Measurements from ENCODE around the gene PTPN7. TPM values are rescaled to one million over a fixed set of nuclear protein-coding genes. Genes with fewer than 3 reads are reported as not detected.
A peak's percentile ranks its signal among the peaks of the same experiment; 100 is the strongest.

Gene PTPN7
- not detected for total RNA-seq

- H3K27ac ChIP-seq = peak within 1 kb of the TSS in 1 of 2 donors; percentile 7
- H3K4me3 ChIP-seq = peak within 1 kb of the TSS in 1 of 2 donors; percentile 35
- H3K36me3 ChIP-seq = no peaks in the 10 kb centered on the region
- no peak for DNase-seq (ENCODE audit: low spot score in 2 of 2)
- no peaks in the 10 kb centered on the region for H3K4me1 ChIP-seq
- TF ChIP-seq CTCF (IDR thresholded peaks at IDR 0.05) = peak in 1 of 3 experiments; percentile 5
- intact Hi-C loops (cut with DNase I) = no loop called here
- H3K27me3 ChIP-seq = no peaks in the 10 kb centered on the region
- H3K9me3 ChIP-seq = no peaks in the 10 kb centered on the region
Measured at GRCh38 chr1:202160377-202160940, at the start of gene PTPN7. PTPN7 (minus strand) TSS chr1:202160602; CDS start chr1:202159402, 1,200 bp downstream.

- H3K4me1 ChIP-seq = peaks cover 11 to 32% of the 10 kb centered on the region in 2 donors
- H3K27ac ChIP-seq = peak overlapping the region; percentile 50 to 65
- H3K27me3 ChIP-seq = no peaks in the 10 kb centered on the region
- no peak overlapping the region for H3K4me3 ChIP-seq
- no peak for TF ChIP-seq CTCF (IDR thresholded peaks at IDR 0.05)
- no peak for DNase-seq (ENCODE audit: low spot score in 2 of 2)
- peaks cover 0 to 5% of the 10 kb centered on the region in 2 donors for H3K36me3 ChIP-seq
- intact Hi-C loops (cut with DNase I) = loop anchor here (10.0 kb wide), 1 partner anchor 376 kb away; no protein-coding TSS in a partner anchor
- no peaks in the 10 kb centered on the region for H3K9me3 ChIP-seq
Measured at GRCh38 chr1:202208351-202208857, 48.0 kb upstream of the PTPN7 start.

GRCh38 chr1:202207292-202207691 lies 46.9 kb upstream of the PTPN7 start:
- H3K4me1 ChIP-seq = peaks cover 11 to 29% of the 10 kb centered on the region in 2 donors
- no peaks in the 10 kb centered on the region for H3K9me3 ChIP-seq
- peak in 2 of 3 experiments; percentile 23 to 42 for TF ChIP-seq CTCF (IDR thresholded peaks at IDR 0.05)
- peak in 1 of 2 donors; percentile 80 for DNase-seq (ENCODE audit: low spot score in 2 of 2)
- H3K27me3 ChIP-seq = no peaks in the 10 kb centered on the region
- peaks cover 0 to 7% of the 10 kb centered on the region in 2 donors for H3K36me3 ChIP-seq
- H3K27ac ChIP-seq = peak overlapping the region; percentile 50 to 65
- intact Hi-C loops (cut with DNase I) = loop anchor here (10.0 kb wide), 1 partner anchor 378 kb away; no protein-coding TSS in a partner anchor
- no peak overlapping the region for H3K4me3 ChIP-seq

- TF ChIP-seq CTCF (IDR thresholded peaks at IDR 0.05) = peak in 1 of 3 experiments; percentile 3
- no peak for DNase-seq (ENCODE audit: low spot score in 2 of 2)
- Histone ChIP-seq H3K4me1 (peaks cover 11 to 34% of the 10 kb centered on the region in 2 donors), H3K9me3 (no peaks in the 10 kb centered on the region), H3K4me3 (no peak overlapping the region), H3K27me3 (no peaks in the 10 kb centered on the region), H3K27ac (peak overlapping the region in 1 of 2 donors; percentile 45), H3K36me3 (peaks cover 0 to 7% of the 10 kb centered on the region in 2 donors)
- intact Hi-C loops (cut with DNase I) = loop anchor here (10.0 kb wide), 1 partner anchor 379 kb away; no protein-coding TSS in a partner anchor
Measured at GRCh38 chr1:202205523-202206190, 45.3 kb upstream of the PTPN7 start.

- TF ChIP-seq CTCF (IDR thresholded peaks at IDR 0.05) = no peak
- Histone ChIP-seq H3K9me3 (no peaks in the 10 kb centered on the region), H3K4me3 (no peak overlapping the region), H3K36me3 (peaks cover 0 to 7% of the 10 kb centered on the region in 2 donors), H3K27me3 (no peaks in the 10 kb centered on the region), H3K27ac (peak overlapping the region; percentile 6 to 89), H3K4me1 (peaks cover 24 to 47% of the 10 kb centered on the region in 2 donors)
- intact Hi-C loops (cut with DNase I) = loop anchor here (10.0 kb wide), 1 partner anchor 381 kb away; no protein-coding TSS in a partner anchor
- DNase-seq (ENCODE audit: low spot score in 2 of 2) = no peak
Measured at GRCh38 chr1:202204065-202204464, 43.7 kb upstream of the PTPN7 start.
